GM18951 (cell line): ENCODE measurements around the gene RASL12.
"Not testable (repeated sequence)": the region's sequence is repeated elsewhere in the genome, so short reads cannot be mapped to it uniquely, and the experiment has no call there.

Source experiments
- POLR2A ChIP-seq: IDR thresholded peaks from 4 replicates; pipeline ENCODE4 v1.6.1; 2011; ENCODE audit warnings: mild to moderate bottlenecking; ENCODE audit not compliant: insufficient read length, insufficient read depth; ENCODE audit errors: extremely low read depth
- in situ Hi-C: fragments of 300-500 bp; cut with MboI; formaldehyde crosslinking; loops from one replicate; pipeline ENCODE4 v1.12.0; 2022; ENCODE audit warnings: low sequenced_read_pairs, mixed read lengths, inconsistent platforms; ENCODE audit not compliant: unreplicated experiment

Gene RASL12

DNA sequence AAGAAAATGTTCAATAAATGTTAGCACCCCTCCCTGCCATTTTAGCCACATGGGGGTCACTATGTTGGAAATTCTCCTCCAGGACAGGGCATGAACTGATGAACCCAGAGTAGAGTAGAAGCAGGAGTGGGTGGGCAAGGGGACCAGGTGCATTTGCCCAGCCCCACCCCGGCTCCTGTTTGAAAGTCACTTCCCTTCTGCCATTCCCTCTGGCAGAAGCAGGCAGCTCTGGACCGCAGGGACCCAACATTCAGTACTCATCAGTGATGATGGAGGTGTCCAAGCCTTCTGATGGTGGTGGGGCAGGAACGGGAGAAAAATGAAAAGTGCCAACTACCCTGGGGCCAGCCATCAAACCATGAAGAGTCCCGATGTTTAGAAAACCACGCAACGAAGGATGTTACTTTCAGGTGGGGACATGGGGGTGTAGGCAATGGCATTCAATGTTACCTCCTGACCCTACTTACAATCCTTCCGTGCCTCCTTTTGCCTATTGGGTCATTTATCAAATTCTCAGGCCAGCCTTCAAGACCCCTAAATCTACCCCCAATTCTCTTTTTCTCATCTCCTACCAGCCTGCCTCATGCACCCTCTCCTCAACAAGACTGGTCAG is 30.0 kb upstream of the RASL12 start:
- no peak for TF ChIP-seq POLR2A
- in situ Hi-C loops, result no loop called here

DNA sequence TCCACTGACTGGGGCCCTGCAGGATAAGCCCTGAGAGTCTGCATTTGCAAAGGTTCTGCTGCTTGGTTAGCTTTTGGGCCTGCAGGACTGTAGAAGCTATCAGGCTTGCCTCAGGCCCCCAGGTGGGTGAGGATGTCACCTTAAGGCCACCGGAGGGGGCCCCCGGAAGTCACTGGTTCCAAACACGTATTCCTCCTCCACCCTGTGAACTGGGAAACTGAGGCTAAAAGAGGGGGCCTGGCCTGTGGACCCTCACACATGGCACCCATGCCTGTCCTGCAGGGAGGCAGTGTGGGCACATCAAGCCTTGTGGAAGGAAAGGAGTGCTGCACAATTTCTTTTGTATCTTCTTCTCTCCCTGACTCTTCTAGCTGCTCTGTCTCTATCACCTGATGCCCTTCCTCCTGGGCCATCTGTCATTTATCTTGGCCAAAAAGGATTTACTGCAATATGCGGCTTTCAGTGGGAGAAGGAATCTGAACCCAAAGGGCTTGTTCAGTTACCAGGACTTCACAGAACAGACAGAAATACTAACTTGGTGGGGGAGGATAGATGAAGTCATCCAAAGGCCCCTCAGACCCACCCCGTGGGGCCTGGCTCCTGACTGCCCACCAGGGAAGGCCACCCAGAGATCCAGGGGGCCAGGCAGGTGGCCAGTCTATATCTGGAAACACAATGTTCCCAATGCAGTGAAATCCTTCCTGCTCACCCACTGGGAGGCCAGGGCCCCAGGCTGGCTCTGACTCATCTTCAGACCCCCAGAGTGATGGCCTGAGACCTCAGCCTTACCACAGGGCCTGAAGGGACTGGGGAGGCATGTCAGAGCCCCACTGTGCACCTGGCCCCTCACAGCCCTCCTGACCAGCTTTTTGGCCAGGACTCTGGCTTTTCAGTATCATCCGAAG is 28.9 kb upstream of the RASL12 start:
- no peak for TF ChIP-seq POLR2A
- in situ Hi-C loops, result no loop called here

DNA sequence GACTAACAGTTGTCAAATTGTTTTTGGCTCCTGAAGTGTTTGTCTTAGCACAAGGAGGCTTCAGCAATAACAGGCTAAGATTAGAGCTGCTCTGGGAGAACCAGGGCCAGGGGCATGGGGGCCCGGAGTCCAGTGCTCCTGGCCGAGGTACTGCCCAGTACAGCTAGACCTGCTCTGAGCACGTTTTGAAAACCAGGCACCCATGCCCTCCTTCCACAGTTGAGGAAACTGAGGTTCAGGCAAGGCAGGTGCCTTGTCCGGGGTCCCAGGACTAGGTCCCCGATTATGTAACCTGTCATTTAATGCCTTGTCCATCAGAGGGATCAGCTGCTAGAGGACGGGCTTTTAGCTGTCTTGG is 27.9 kb upstream of the RASL12 start:
- no peak for TF ChIP-seq POLR2A
- in situ Hi-C loops, result no loop called here

DNA sequence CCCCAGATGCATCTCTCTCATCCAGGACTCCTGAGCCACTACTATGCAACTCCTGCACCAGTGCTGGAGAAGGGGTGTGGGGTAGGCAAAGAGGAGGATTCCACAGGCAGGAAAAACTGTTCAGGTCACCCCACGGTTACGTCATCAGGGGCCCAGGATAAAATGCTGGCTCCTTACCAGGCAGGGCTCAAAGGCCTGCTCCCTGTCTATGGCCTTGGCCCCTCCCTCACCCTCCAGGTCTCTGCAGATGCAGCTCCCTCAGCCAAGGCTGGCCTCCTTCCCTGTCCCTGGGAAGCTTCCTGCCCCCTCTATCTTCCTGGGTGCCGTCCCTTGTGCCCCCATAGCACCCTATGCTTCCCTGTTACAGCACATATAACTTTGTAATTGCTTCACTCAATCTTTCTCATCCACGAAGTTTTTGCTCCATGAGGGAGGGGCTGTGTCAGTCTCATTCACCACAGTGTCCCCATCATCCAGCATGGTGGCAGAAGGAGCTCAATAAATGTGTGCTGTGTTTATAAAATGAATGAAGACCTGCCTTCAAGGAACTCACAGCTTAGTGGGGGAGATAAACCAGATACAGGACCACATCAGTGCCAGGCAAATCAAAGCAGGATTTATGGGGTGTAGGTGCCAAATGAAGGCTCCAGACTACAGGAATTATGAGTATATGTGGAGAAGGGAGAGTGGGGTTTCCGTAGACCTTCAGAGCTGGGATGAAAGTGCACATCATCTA is 27.4 kb upstream of the RASL12 start:
- in situ Hi-C loops, result no loop called here

DNA sequence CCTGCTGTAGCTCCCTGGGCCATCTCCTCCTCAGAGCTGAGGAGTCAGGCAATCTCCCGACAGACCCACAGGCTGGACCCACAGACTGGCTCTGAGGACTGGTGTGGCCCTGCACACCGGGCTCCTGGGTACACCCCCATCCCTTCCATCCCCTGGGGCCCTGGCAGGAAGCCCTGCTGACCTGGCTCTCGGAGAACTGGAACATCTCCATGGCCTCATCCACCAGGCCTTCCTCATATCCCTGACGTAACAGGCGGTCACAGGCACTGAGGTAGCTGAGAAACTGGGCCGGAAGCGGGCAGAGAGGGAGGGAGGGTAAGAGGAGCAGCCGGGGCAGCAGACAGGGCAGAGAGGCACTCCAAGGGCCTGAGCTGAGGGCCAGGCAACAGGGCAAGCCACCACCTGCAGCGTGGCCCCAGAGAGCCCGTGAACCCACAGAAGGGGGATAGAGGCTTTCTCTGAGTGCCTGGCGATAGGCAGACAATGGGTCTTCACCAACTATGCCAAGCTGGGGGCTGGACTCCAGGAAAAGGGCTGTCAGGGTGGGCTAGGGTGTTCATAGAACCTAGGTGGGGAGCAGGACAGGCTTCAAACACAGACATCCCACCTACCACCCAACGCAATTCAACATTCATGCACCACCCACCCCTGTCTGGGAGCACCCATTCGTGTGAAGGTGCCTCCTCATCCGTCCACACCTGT is 26.7 kb upstream of the RASL12 start:
- no peak for TF ChIP-seq POLR2A
- in situ Hi-C loops, result no loop called here

More for the DNA sequence above, 27.4 kb upstream of the RASL12 start:
- no peak for TF ChIP-seq POLR2A

DNA sequence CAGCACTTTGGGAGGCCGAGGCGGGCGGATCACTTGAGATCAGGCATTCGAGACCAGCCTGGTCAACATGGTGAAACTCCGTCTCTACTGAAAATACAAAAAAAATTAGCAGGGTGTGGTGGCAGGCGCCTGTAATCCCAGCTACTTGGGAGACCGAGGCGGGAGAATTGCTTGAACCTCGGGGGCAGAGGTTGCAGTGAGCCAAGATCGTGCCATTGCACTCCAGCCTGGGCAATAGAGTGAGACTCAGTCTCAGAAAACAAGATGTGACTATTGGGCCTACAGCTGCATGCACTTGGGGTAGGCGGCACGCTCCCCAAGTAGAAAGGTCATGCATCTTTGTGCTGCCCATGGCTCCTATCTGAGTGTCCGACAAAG is 26.0 kb upstream of the RASL12 start:
- in situ Hi-C loops, result not testable (repeated sequence)

DNA sequence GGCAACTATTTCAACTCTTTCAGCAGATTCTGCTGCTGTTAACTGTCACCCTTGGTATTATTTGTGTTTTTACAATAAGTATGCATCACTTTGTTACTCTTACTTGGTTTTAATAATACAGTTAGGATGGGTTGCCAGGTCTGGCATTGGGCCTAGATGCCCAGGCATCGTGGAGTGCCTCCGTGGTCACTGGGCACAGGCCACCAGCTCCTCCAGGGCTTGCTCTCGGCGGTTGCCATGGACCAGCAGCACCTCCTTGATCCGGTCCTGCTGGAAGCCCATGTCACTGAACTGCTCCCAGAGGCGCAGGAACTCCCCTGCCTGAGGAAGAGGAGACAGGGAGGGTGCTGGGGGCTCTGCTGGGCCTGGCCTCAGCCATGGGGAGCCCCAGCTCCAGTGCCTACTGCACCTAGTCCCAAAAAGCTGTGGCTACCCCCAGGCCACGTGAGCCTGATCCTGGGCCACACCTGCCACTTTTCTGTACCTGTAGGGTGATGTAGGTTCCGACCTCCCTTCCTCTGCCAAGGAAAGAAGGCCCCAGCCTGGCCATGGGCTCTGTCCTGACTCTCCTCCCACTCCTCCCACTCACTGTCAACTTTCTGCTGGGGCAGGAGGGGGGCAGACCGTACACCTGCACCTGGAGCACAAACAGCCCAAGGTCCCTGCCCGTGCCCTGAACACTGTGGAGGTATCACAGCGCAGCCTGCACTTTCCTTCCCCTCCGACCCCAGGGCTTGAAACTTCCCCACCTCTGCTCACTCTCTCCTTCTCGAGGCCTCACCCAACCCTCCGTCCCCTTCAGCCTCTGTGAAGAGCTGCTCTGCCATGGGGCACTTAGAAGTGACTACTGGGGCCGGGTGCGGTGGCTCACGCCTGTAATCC is 25.4 kb upstream of the RASL12 start:
- no peak for TF ChIP-seq POLR2A
- in situ Hi-C loops, result no loop called here

DNA sequence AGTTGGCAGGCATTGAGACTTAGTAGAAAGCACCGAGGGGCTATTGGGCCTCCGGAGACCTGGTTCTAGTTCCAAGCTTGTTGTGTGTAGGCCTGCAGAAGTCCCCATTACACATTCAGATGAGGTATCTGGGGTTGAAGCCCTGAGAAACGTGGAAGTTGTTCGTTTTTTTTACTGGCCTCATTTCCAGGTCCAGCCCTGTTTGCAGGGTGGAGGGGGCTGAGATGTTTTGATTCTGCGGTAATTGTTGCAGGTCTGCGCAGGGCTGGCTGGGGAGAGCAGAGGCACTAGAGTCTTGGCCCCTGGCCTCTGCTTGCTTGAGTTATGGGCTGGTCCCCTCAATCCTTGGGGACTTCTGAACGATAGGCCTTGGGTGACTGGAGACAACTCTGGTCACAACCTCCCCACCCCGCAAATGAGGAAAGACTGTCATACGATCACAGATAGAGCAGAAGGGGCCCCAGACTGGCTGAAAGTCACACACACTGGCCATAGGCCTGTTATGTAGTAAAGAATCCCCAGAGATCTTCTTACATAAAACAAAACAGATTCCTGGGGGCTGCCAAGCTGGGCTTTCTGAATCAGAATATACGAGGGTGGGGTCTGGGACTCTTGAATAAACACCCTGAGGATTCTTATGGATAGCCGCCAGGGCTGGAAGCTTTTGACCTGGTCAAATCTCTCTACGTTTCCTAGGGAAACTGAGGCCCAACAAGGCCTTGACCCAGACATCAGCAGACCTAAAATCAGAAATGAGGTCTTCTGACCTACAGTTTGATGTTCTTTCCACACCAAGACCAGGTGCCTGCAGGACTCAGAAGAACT is 24.4 kb upstream of the RASL12 start:
- in situ Hi-C loops, result no loop called here
- TF ChIP-seq POLR2A, result no peak

DNA sequence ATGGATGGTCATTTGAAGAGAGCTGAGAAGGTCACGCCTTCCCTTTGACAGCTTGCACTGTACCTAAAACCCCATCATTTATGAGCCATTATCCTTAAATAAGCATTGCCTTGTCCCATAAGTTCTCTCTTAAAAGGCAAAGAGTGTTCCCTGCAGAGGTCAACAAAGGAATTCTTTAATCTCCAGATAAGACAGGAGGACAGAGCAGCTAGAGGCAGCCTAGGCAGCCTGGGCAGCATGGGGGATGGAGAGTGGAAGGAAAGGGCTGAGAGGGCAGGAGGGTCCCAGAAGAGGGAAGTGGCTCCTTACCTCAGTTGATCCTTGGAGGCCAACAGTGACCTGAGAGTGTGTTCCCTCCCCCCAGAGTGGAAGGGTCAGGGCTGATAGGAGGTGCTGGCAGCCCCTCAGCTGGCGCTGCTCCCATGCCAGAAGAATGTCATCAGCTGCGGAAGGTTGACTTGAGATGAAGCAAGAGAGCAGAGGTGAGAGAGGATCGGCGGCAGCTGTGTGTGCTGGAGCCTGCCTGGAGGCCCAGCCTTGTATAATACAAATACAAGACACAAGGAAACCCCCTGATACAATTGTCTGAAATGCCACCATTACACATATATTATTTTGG is 21.5 kb upstream of the RASL12 start:
- in situ Hi-C loops, result no loop called here
- no peak for TF ChIP-seq POLR2A

DNA sequence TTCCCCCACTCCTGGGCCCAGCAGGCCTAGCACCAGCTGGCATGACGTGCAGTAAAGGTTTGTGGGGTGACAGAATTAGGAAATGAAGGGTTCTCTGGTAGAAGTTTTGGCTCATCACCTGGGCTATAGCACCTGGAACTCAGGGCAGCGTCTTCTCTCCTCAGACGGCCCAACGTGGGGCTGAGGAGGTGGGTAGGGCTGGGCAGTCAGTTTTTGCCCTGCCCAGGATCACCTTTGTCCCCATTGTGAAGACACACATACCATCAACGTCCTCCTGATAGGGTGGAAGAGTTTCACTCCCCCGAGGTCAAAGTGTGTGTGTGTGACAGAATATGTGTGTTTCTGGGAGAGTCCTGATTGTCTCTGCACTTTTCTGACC is 20.8 kb upstream of the RASL12 start:
- in situ Hi-C loops, result no loop called here

DNA sequence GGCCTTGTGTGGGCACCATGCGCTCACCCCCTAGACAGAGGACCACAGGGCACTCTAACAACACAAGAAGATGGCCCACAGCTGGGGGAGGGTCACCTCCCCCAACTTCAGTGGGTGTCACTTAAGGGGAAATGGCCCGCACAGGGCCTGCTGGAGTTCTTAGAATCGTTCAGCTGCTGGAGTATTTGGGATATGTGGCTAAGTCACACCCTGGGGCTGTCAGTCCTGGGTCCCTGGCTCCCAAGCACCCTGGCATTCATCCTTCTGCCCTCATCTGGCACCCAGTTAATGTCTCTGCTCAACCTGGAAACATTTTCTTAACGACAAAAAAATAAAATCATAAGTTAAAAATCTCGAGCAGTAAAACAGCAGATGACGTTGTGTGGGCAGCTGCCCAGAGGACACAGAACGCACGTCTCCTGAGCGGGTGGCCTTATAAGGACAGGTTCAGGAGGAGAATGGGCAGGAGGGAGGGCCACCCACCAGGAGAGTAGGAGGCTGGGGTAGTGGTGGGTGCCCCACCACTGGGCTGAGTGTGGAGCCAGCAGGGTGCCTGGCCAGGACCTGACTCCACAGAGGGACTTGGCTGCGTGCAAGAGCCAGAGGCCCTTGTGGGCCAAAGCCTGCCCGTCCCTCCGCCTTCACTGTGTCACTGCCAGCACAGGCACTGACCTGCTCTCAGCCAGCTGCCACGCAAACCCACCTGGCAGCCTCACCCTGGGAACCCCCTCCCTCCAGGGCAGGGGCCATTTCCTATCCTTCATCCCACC is 20.3 kb upstream of the RASL12 start:
- in situ Hi-C loops, result no loop called here
- TF ChIP-seq POLR2A, result no peak

More for the DNA sequence above, 20.8 kb upstream of the RASL12 start:
- no peak for TF ChIP-seq POLR2A
